Renal cortex interstitium (tissue), 11 donors: Measurements from ENCODE around the gene UBE2O. TPM values are rescaled to one million over a fixed set of nuclear protein-coding genes. Genes with fewer than 3 reads are reported as not detected.

Experiments
- DNase-seq, 11 donors: peaks; one replicate each; pipeline ENCODE4 v3.0.0-alpha.2; 2013; ENCODE audit warnings: low read depth in 9 of 11, low spot score in 4 of 11; ENCODE audit errors: extremely low read depth in 1 of 11
- polyA plus RNA-seq, 3 donors: library from polyadenylated mRNA; unstranded; fragments of 120-200 nt; gene quantifications; one replicate each; pipeline ENCODE4 v1.2.1, GENCODE V29; 2013; ENCODE audit not compliant: insufficient read length in 3 of 3

Gene UBE2O
- polyA plus RNA-seq, 3 donors, result 26.4 to 31.8 (median 28.6) TPM

DNA sequence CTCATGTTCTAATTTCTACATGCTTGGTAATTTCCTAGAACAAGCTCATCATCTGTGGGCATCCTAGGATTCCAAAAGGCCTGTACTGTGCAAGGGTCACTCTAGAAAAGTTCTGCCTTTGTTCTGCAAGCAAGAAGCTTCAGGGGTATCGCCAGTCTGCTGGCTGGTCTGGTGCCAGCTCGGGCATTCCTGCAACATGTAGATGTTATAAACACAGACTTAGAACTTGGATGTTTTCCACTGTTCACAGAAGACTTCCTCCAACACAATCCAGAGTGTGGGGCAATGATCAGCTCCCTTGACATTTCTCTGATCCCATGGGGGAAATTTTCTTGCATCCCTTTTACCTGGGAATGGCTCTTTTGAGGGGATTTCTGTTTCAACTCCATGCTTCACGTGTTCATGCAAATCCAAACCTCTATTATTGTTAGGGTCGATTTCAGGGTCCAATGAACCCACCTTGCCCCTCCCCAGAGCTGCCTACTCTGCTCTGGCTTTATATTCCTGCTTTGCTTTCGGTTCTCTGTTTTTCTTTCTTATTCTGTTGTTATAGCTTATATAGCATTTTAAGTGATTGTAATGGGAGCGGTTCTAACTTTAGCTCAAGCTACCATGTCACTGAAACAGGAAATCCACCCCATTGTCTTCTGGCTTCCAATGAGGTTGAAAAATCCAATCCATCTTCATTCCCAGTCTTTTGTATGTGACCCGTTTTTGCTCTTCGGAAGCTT lies 25.3 kb downstream of the UBE2O start:
- DNase-seq, result no peak

DNA sequence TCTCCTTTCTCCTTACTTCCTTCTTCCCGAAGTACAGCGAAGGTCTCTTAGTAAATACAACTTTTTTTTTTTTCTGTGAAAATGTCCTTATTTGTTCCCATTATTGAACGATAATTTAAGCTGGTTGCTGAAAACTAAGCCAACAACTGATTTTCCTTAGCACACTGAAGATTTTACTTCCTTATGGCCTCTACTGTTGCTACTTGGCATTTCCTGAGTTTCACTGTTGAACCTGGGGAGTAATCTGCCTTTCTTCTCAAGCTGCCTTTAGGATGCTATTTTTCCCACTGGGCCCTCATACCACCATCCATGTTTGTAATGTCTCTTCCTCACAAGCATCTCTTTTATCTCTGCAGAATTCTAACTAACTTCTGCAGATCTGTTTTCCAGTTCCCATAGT lies 26.1 kb downstream of the UBE2O start:
- DNase-seq, result no peak

DNA sequence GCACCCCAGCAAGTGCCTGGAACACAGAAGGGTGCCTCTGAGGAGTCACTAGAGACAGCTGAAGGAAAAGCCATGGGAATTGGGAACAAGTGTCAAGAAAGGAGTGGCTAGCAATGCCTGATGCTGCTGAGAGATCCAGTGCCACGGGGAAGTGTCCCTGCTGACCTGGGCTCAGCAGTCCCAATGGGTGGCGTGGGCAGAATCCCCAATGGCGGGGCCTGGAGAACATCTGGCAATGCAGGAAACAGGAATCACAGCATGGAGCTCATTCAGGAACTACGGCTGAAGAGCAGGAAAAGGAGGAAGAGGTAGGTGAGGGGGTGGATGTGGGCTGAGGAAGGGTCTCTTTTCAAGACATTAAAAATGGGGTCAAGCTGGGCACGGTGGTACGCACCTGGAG lies 30.1 kb downstream of the UBE2O start:
- no peak for DNase-seq

DNA sequence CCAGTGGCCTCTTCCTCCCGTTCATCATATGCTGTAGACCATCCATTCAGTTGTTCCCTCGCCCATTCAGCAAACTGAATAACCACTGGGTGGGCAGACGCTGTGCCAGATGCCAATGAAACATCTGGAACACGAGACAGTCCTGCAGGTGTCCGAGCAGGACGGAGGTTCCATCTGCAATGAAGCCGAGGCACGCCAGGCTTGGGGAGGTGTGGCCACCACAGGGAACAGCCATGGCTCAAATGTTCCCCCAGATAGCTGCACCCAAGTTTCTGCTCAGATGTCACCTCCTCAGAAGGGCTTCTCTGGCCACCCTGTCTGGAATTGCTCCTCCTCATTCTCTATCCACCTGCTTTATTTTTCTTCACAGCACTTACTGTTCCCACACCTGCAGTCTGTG lies 30.5 kb downstream of the UBE2O start:
- DNase-seq, result no peak

DNA sequence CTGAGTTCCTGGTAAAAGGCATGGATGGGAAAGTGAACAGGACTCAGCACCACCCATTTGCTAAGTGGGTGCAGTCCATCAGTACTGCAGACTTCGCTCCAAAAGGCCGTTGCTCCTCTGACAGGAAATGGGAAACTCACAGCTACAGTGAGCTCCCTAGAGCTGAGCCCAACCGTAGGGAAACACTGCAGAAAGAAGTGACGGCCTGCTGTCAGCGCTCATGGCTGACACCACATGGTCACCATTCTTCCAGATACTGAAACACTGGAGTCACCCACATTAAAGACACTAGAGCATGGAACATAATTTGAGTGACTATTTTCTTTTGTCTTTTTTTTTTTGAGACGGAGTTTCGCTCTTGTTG lies 31.9 kb downstream of the UBE2O start:
- DNase-seq, result peak in 1 of 11 donors; percentile 29

DNA sequence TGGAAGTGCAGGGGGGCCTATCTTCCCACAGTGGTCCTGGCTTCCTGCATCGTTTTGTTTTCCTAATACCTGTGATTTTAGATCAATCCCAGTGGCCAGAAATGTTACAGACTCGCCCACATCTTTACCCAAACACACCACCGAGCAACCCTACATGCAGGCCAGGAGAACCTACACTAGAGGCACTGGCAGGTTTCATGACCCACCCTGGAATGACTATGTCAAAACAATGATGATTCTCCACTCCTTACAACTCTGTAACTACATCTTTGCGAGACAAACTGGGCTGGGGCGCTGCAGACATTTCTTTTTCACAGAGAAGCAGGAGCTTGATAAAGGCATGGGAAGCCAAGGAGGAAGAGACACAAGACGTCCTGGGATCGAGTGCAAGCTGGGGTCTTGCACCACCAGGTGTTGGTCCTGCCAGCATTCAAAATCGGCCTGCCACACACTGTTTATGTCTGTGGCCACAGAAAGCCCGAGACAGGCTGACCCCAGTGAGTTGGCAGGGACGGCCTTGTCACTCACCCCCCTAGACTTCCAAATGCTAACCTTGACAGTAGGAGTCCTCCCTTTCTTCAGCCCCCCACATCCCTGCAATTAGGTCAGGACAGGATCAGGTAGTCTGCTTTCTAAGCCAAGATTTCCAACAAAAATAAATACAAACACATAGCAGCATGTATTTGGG lies 32.5 kb downstream of the UBE2O start:
- no peak for DNase-seq

DNA sequence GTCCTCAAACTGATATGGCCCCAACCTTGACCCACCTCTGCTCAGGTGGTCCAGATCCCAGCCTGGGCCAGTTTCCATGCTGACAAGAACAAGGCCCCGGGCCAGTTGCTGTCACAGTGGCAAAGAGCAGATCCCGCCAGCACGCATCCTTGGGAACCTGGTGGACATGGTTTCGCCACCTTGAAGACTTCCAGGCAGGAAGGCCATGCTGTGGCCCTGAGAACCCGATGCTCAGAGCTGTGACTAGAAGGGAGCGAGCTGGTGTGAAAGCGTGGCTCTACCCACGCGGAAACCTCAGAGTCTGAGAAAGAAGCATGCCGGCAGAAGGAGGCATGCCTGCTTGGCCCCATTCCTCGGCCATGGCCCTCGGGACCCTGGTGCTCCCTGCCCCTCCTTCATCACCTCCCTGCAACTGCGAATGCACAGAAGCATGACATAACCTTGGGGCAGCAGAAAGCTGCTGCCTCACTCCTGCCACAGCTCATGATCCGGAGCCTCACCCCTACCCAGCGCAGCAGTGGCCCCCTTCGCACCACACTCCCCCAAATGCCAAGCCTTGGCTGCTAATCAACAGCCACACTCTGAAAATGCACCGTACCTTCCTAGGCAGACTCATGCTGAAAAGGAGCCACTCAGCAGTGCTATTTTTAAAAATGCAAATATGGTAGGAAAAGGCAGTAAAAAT lies 33.2 kb downstream of the UBE2O start:
- peak in 1 of 11 donors; percentile 41 for DNase-seq

DNA sequence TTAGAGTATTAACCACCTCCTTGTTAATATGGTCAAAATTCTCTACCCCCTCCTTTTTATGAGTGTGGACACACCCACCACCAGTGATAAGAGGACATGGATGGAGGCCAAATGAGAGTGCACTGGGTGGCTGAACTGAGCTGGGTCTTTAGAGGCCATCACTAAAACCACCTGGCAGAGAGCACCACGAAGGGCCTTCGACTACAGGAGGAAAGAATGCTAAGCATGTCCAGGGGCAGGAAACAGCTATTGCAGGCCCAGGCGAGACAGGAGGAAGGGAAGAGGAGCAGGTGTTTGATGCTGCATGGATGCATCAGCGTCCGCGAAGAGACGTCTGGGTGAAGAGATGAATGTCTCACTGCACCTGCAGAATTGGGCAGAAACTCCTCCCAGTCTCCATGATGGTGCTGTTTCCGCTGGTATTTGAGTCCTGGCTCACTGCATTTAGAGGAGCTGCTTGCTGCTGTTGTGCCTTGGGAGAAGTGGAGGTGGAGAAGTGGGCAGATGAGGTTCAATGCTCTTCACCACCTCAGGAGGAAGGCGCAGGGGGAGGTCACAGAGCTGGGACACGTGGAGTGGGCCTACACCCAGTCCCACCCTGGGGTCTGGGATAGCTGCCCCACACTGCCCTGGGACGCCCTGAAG lies 35.3 kb downstream of the UBE2O start:
- DNase-seq, result no peak

DNA sequence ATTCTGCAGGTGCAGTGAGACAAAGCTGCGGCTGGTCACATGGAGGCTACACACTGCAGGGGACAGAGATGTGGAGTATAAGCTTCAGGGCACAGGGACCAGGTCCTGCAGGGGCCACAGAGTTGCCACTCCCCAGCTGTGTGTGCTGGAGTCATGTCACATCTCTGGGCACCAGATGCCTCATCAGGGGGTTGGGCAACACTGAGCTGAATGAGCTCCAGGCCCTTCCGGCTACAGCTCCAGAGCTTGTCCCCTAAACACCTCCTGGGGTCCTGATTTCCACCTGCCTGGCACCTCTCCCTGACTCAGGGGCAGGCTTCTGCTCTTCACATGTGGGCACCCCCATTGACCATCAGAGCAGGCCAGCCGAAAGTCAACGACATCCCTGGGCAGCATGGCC lies 36.1 kb downstream of the UBE2O start:
- DNase-seq, result no peak

DNA sequence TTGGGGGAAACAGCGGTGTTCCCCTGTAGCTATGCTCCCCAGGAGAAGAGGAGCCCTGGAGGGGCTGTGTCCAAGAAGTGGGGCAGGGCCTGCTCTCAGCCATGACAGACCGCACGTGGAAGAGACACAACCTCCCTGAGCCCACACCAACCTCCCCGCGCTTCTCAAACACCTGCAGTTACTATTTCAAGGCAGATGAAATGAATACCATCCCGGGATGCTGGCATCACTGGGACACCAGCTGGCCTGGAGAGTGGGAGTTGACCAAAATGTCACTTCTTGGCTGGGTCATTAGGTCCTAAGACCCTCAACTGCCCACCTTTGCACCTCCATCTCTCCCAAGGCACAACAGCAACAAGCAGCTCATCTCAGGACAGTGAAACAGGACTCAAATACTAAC lies 36.5 kb downstream of the UBE2O start:
- no peak for DNase-seq

DNA sequence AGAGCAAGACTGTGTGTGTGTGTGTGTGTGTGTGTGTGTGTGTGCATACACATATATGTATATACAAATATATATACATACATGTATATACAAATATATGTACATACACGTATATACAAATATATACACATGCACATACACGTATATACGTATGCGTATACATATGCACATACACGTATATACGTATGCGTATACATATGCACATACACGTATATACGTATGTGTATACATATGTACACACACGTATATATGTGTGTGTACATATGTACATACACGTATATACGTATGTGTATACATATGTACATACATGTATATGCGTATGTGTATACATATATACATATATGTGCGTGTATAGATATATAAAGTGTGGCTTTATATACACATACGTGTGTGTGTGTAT lies 37.2 kb downstream of the UBE2O start:
- no peak for DNase-seq

DNA sequence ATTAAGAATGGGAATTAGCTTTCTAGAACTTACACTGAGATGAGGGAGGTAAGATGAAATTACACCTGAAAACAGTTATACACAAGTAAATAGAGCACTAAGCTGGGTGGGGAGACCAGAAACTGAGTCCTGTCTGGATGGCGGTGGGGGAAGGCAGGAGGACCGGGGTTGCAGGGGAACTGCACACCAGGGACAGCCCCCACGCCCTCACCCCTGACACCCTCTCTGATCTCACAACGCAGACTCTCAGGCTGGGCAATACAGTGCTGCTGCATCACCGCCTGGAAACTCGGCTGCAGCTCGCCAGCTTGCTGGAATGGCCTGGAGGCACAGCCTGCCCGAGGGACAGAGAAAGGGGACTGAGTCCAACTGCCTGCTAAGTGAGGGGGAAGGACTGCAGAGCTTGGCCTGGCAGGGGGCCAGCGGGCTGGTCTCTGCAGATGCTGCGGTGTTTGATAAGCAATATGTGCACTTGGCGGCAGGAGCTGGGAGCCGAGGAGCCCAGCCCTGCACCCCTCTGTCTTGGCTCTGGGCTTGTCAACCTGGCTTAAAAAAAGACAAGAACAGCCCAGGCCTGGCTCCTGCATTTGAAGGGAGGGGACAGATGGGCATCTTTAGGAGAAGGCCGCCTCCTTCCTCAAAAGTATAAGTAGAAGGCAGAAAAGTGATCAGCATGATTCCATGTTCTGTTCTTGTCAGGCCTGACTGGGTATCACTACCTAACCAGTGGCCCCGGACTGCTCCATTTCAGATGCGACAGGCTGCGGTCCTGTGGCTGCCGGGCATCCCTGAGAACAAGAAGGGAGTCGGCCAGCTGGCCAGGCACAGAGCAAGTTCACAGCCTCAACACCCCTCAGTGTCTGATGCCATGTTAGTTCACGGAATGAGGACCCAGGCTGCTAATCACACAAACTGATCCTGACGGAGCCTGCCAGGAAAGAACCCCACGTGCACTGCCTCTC lies 38.3 kb downstream of the UBE2O start:
- DNase-seq, result peak in 2 of 11 donors; percentile 30 to 64

DNA sequence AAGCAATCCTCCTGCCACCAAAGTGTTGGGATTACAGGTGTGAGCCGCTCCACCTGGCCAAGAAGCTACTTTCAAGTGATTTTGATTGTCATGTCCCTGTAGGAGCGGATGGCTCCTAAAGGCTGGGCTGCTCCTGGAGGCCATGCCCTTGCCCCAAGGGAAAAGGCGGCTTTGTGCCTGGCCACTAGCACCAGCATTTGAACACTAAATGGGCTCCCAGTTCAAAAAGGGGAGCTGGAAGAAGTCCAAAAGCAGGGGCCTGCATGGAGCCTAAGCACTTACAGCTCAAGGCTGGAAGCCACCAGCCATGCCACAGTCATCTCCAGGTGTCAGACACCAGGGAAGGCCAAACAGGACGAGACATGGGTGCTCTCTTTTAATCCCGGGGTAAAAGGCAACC lies 41.7 kb downstream of the UBE2O start:
- DNase-seq, result no peak

DNA sequence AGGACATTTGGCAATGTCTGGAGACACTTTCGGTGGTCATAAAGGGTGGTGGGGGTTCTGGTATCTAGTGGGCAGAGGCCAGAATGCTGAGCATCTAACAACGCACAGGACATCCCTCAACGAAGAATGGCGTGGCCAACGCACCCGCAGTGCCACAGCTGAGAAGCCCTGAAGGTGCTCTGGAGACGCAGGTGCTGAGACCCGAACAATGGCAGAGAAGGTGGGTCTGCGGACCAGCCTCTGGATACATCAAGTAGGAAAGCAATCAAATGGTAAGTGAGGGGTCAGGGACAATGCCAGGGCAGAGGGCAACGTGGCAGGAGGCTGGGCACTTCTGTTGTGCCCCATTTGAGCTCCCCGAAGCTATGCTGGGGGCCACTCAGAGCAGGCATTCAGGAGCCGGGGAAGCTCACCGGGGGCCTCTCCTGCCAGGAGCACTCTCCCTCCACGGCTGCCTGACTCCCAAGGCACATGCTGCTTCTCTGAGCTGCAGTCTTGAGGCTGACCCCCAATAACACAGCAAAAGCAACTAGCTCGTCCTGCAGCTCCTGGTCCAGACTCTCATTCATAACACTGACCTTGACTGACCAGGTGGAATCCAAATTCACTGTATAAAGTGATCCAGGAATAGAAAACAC lies 42.5 kb downstream of the UBE2O start:
- DNase-seq, result no peak

DNA sequence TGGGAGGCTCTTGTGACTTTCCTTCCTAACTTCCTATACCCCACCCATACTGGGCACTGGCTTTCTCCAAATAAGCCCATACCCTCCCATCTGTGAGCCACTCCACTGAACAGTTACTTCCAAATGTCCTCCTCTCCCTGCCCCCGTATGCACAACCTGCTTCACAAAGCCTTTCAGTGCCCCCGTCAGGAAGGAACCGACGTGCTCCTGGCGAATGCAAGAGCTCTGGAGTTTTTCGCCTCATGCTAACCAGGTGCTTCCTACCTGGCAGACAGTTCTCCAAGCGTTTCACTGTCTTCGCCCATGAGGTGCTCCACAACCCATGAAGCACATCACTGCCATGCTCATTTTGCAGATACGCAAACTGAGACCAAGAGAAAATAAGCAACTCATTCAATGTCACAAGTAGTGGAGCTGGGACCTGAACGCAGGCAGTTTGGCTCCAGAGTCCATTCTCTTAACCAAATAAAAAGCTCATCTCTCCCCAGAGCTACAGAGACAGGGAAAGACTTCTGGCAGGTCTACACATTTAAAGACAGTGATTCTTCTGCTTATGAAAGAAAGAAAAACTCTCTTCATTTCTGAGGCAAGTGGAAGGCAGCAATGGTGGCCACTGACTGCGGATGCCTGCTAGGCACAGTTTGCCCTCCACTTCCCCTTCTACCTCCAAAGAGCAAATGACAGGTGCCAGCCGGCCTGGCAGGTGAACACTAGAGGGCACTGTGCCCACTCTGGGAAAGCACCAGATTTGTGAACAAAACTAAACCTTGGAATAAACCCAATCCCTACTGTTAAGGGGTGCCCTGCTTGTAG lies 44.7 kb downstream of the UBE2O start:
- DNase-seq, result no peak

DNA sequence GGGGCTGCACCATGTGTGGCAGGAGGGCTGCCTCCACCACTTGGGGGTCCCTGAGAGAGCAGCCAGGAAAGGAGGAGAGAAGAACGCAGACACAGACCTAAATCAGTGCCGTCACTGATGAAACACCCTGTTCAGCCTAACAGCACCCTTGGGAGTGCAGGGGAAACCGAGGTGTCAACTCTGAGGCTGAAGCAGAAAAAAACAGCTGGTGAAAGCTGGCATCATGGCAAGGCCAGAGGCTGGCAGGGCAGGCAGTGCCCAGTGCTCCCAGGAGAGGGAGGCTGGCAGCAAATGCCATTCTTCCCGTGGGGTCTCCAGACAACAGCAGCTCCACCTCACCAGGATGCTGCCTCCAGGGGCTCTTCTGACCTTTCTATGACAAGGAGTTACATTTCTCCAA lies 45.4 kb downstream of the UBE2O start:
- DNase-seq, result no peak

DNA sequence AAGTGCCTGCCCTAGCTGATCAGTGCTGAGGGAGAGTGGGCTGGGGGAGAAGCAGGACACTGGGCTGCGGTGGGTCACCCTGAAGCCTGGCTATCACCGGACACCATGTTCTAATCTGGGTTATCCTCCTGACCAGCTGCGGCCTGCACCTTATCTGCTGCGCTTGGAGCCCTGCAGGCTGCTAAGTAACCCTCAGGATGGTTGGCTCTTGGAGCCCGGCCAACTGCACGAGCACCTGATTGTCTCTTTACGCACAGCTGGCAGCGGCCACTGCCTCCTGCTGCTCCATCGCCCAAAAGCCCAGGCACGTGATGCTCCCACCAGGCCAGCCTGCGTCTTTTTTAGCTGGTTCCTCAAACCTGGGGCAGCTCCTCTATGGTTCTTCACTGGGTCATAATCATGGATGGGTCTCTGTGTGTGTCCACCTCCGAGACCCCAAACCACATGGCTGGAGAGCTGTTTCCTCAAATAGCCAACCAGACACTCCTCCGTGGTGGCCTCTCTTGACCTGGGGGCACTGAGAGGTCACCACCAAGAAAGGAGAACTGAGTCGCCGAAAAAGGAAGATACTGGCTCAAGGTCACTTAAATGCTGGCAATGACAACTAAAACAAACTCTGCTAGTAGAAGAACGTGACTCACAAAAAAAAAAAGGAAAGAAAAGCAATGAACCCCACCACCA lies 46.8 kb downstream of the UBE2O start:
- no peak for DNase-seq
